Stimulated activated CD8-positive, alpha-beta memory T cell treated with anti-CD3 and anti-CD28 coated beads, Interleukin-2, amount 100 ng/mL, for 1 hour (primary cell): ENCODE measurements around the gene CA11.
A peak's percentile ranks its signal among the peaks of the same experiment; 100 is the strongest.

ENCODE experiments used
- DNase-seq, 2 donors: peaks; one replicate each; pipeline ENCODE4 v3.0.0-alpha.2; 2020; ENCODE audit warnings: low read depth in 2 of 2

The CA11 gene

DNA sequence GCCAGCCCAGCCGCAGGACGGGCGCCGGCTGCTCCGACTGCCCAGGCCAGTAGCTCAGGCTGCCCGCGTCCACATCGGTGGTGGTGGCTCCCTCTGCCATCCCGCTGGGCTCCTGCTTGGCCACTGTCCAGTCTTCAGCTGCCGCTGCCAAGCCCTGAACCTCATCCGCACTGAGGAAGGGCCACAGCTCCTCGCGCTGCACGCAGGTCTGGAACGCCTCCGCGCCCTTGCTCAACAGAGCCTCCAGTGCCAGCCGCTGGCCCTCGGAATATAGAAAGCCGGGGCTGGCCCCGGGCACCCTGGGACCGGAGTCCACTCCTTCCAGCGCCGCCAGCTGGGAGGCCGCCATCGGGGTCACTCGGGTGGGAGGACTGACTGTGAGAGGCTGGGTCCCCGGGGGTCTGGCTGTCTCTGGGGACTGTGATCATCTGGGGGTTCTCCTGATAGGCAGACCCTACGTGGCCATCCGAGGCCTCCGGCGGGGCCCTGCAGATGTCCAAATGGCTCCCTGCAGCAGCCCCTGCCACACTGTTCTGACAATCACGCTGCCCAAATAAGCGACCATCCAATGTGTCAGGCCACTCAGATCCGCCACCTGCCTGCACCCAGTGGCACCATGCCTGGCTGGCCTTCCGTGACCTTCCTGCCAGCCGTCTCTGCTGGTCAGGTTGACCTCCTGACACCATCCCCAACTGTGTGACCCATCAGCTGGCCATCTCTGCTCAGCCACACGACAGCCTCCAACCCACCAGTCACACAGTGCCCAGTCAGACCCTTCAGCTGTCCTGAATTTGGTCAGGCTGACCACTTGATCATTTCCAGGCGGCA, 32.7 kb downstream of the CA11 start:
- no peak for DNase-seq

DNA sequence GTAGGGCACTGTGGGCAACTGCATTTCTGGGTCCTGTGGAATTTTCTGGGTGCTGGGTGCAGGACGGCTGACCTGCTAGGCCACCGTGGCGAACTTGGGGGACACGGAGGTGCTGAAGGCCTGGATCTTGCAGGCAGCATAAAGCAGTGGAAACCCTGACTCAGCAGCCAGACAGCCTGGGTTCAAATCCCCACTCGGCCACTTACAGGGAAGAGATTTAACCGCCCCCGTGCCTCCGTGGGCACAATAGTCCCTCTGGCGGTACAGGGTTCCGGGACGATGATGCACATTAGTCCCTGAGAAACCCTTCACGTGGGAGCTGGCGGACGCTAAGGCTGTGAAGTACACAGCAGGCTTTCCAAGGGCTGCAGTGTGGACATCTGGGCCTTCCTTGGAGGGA, 34.1 kb downstream of the CA11 start:
- no peak for DNase-seq

DNA sequence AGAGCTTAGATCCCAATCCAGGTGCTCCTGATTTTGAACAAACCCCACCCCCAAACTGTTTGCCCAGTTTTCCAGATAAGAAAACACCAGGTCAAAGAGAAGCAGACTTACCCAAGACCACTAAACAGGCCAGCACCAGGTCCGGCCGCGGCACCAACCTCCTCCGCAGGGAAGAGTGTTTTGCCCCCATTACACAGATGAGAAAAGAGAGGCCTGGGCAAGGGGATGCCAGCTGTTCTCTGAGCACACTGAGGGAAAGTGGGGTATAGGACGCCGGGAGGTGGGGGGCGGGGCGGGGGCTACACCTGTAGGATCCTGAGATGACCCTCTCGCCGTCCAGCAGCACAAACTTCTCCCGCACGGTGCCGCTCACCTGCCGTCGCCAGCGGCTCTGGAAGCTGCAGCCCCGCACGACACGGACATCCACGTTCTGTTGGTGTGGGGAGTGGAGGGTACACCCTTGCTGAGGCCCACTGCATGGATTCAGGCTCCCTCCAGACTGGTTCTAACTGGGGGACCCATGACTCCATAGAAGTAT, 36.3 kb downstream of the CA11 start:
- no peak for DNase-seq

DNA sequence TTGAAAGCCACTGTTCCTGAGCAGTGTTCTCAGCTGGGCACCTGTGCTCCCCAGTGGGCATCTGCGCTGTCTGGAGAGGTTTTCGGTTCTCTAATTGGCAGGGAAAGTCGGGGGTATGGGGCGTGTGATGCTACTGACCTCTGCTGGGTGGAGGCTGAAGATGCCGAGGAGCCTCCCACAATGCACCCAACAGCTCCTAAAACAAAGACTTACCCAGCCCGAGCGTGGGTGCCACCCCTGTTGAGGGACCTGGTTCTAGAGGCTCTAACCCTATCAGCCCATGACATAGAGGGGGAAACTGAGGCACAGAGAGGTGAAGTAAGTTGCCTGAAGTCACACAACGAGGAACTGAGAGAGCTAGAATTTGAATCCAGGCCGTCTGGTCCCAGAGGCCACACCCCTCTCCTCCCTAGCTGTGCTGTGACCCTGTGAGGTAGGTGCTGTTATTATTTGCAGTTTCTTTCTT, 37.2 kb downstream of the CA11 start:
- DNase-seq: no peak

DNA sequence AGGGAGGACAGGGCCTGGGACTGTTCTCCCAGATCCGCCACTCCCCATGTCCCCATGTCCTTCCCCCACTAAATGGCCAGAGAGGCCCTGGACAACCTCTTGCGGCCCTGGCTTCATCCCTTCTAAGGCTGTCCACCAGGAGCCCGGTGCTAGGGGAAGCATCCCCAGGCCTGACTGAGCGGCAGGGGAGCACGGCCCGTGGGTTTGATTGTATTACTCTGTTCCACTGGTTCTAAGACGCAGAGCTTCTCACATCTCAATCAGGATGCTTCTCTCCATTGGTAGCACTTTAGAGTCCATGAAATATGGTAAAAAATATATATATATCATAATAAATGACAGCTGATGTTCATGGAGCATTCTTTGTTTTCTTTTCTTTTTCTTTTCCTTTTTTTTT, 38.6 kb downstream of the CA11 start:
- DNase-seq: no peak

DNA sequence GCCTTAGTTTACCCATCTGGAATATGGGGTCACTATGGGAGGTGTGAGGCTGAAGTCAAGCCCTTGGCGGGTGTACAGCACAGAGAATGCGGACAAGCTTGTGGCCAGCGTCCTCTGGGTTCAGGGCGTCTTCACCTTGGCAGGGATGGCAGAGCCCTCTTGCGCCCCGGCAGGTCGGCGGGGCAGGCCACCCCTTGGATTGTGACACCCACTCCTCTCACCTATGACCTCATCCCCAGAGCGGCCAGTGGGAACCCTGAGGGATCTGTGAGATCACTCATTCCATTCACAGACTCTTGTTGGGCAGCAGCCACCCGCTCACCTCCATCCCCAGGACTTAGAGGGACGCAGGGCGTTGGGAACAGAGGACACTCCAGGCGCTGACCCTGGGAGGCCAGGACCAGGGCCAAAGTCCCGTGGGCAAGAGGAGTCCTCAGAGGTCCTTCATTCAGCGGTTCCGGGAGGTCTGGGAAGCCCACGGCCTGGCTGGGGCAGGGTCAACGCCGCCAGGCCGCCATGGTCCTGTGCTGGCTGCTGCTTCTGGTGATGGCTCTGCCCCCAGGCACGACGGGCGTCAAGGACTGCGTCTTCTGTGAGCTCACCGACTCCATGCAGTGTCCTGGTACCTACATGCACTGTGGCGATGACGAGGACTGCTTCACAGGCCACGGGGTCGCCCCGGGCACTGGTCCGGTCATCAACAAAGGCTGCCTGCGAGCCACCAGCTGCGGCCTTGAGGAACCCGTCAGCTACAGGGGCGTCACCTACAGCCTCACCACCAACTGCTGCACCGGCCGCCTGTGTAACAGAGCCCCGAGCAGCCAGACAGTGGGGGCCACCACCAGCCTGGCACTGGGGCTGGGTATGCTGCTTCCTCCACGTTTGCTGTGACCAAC, 39.3 kb downstream of the CA11 start, which contains the start of gene SPACA4:
SPACA4 (plus strand) TSS at position 280 of the 896 bp plus-strand sequence; CDS start at position 517, 237 bp downstream.
- no peak for DNase-seq

DNA sequence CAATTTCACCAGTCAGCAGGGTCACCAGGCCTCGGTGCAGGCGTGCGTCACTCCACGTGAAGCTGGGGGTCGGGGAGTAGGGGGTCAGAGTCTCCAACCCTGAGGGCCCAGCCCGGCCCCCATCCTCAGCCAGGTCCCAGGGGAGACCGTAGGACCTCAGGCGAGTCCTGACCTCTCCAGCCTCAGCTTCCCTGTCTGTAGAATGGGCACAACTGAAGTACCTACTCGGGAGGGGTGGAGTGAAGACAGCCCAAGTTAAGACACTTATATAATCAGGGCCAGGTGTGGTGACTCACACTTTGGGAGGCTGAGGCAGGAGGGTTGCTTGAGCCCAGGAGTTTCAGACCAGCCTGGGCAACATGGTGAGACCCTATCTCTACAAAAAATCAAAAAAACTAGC, 42.1 kb downstream of the CA11 start:
- no peak for DNase-seq

DNA sequence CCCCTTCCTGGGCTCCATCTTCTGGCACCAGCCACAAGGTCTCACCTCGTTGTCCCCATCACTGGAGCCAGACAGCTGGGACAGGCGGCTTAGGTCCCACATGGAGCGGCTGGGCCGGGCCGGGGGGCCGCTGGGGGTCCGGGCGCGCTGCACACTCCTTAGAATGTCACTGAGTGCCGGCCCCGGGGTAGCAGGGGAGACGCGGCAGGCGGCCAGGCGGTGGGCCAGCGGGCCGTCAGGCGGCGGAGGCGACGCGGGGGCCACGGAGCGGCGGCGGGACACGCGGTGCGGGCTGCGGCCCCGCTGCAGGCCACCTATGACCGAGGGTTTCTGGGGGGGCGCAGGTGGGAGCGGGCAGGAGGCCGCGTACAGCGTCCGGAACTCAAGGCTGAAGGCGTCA, 42.5 kb downstream of the CA11 start:
- no peak for DNase-seq

DNA sequence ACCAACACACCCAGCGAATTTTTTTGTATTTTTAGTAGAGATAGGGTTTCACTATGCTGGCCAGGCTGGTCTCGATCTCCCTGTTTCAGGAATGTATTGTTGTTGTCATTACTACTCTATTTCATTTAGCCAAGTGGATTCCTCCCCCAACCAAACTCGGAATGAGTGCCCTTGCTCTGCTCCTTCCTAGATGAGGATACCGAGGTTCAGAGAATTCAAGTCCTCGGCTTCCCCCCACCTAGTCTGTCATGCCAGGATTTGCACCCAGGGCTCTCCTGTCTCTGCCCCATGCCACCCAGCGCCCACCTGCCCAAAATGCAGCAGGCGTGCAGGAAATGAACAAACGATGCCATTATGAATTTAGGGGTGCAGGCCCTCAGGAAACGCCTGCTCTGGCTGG, 43.0 kb downstream of the CA11 start:
- DNase-seq: no peak

DNA sequence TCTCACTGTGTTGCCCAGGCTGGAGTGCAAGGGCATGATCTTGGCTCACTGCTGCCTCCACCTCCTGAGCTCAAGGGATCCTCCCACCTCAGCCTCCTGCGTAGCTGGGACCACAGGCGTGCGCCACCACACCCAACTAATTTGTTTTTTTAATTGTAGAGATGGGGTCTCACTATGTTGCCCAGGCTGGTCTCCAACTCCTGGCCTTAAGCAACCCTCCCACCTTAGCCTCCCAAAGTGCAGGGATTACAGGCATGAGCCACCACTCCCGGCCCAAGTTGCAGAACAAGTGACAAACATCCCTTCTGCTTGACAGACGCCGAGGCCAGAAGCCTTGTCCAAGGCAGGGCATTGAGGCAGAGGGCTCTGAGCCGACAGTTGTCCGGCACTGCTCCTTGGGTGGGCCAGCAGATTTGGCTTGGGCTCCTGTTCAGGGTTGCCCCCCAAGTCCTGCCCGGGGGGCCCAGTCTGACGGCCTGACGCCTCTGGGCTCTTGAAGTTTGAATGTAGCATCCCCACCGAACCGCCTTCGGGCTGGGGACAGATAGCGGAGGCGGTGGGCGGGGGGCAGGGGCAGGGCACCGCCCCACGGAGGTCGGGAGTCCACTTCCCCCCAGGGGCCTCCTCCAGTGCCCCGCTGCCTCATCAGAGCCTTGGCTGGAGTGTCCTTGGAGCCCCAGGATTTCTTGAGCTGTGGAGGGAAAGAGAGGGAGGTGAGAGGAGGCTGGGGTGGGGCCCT, 45.1 kb downstream of the CA11 start:
- DNase-seq: no peak

DNA sequence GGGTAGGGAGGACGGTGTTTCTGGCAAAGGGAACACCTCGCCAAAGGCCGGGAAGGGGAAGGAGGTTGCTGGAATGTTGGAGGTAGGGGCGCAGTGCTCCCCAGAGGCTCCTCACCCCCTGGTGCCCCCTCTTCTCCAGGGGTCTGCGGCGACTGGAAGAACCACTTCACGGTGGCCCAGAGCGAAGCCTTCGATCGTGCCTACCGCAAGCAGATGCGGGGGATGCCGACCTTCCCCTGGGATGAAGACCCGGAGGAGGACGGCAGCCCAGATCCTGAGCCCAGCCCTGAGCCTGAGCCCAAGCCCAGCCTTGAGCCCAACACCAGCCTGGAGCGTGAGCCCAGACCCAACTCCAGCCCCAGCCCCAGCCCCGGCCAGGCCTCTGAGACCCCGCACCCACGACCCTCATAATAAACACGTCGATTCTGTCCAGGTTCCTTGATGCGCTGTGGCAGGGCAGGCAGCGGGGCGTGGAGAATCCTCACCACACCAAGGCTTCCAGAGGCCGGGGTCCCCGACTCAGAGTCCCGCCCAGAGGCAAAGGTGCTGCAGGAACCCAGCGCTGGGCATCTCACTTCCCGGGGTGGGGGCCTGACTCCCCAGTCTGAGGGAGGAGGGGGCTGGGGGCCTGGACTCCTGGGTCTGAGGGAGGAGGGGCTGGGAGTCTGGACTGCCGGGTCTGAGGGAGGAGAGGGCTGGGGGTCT, 46.8 kb downstream of the CA11 start:
- DNase-seq: no peak

DNA sequence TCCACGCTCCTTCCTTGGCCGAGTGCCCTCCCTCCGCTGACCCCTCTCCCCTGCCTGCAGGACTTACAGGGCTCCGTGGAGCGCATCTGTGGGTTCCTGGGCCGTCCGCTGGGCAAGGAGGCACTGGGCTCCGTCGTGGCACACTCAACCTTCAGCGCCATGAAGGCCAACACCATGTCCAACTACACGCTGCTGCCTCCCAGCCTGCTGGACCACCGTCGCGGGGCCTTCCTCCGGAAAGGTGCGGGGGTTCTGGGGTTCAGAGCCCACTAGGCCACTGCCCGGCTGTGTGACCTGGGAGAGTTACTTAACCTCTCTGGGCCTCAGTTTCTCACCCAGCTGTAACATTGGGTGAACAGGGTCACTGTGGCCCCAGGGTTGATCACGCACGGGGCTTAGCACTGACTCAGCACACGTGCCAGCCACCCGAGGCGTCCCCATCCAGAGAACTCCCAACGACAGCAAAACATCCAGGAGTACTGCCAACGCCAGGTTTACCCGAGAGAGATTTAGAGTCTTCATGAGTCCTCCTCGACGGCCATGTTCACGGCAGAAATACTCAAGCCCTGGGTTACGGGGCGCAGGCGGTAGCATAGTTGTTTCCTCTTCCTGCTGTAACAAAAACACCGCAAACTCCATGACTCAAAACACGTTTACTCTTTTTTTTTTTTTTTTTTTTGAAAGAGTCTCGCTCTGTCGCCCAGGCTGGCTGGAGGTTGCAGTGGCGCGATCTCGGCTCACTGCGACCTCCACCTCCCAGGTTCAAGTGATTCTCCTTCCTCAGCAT, 49.1 kb downstream of the CA11 start:
- no peak for DNase-seq

DNA sequence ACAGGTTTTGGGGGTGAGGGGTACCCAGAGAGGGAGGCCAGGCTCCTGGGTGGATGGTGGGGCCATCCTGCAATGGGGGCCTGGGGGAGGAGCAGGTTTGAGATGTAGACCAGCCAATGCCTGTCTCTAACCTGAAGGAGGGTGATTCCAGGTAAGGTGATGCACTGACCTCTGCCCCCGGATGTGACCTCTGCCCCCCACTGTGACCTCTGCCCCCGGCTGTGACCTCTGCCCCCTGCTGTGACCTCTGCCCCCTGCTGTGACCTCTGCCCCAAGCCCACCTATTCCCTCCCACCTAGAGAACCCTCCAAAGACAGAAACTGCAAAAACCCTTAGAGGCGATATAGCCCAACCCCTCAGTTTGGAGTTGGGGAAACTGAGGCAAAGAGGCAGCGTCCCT, 49.8 kb downstream of the CA11 start:
- no peak for DNase-seq

DNA sequence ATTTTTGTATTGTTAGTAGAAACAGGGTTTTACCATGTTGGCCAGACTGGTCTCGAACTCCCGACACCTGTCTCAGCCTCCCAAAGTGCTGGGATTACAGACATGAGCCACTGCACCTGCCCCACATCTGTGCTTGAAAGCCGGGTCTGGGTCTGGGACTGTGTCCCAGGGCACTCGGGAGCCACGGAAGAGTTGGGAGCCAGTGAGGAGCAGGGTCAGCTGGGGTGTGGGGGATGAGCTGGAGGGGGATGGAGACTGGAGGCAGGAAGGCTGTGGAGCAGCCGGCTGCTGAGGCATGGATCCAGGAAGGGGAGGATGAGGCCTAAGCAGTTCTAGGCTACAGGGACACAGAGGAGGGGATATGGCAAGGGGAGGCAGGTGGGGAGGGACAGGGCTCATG, 50.2 kb downstream of the CA11 start:
- DNase-seq: no peak

DNA sequence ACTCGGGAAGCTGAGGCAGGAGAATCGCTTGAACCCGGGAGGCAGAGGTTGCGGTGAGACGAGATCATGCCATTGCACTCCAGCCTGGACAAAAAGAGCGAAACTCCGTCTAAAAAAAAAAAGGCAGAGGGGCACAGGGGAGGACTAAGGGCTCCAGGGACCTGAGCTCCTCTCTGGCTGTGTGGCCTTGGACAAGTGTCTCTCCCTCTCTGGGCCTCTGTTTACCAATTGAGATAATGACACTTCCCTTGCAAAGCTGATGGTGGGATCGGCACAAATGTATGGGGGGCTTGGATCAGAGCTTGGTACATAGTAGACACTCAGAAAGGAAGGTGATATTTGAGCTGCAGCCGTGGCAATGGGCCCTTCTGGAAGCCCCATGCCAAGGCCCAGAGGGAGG, 50.8 kb downstream of the CA11 start:
- no peak for DNase-seq

DNA sequence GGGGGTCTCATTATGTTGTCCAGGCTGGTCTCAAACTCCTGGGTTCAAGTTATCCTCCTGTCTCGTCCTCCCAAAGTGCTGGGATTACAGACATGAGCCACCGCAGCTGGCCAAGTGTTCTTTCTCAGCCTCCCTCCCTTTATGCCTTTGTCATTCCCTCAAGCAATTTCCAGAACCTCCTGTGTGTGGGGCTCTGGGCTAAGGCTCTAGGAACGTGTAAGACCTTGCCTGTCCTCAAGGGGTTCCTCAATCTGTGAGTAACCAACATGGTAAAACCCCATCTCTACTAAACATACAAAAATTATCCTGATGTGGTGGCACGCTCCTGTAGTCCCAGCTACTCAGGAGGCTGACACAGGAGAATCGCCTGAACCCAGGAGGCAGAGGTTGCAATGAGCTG, 55.0 kb downstream of the CA11 start:
- no peak for DNase-seq

DNA sequence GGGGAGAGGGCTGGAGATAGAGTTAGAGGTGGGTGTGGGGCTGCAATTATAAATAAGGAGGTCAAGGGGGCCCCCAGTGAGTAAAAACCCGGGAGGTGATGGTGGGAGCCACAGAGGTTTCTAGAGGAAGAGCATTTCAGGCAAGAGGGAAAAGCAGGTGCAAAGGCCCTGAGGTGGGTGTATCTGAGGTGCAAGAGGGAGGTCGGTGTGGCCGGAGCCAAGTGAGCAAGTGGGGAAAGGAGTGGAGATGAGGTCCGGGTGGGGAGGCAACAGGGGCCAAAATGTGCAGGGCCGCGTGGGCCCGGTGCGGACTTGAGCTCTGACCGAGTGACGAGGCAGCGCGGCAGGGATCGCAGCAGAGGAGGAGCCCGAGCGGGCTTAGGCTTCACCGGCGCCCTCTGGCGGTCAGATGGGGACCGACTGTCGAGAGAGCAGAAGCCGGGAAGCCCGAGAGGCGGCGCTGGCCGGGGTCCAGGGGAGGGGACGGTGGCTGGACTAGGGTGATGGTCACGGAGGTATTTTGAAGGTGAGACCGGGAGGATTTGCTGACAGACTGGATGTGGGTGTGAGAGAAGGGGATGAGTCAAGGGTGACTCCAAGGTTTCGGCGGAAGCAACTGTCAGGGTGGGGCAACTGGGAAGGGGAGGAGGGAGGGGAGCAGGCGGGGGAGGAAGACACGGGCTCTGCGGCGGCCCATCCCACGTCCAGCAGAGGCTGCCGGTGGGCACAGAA, 57.2 kb downstream of the CA11 start:
- DNase-seq: peak; percentile 73 to 76
